GM23248 (cell line): ENCODE data around the gene SLF2. TPM values are rescaled to one million over a fixed set of nuclear protein-coding genes. Genes with fewer than 3 reads are reported as not detected.
A peak's percentile ranks its signal among the peaks of the same experiment; 100 is the strongest.

Experiments
- DNase-seq: peaks from one replicate; pipeline ENCODE4 v3.0.0-alpha.2; 2015
- H2AFZ ChIP-seq: fragments of 200-600 bp; sonication (generic); 2 replicates; pipeline ENCODE4 v1.6.1; 2016; ENCODE audit warnings: antibody characterized with exemption
- H3F3A ChIP-seq: fragments of 200-600 bp; sonication (generic); 2 replicates; pipeline ENCODE4 v1.6.1; 2016; ENCODE audit warnings: mild to moderate bottlenecking, antibody characterized with exemption, mixed run types; ENCODE audit not compliant: insufficient read depth
- H3K27ac ChIP-seq: fragments of 200-600 bp; sonication (generic); 2 replicates; pipeline ENCODE4 v1.5.1; 2016; ENCODE audit warnings: mild to moderate bottlenecking
- H3K27me3 ChIP-seq: fragments of 200-600 bp; sonication (generic); replicated peaks from 2 replicates; pipeline ENCODE4 v1.6.1; 2016; ENCODE audit warnings: mild to moderate bottlenecking; ENCODE audit not compliant: insufficient read depth
- H3K36me3 ChIP-seq: fragments of 200-600 bp; sonication (generic); 2 replicates; pipeline ENCODE4 v1.6.1; 2016; ENCODE audit warnings: low read depth, mild to moderate bottlenecking
- H3K4me1 ChIP-seq: fragments of 200-600 bp; sonication (generic); 2 replicates; pipeline ENCODE4 v1.6.1; 2016; ENCODE audit warnings: mild to moderate bottlenecking; ENCODE audit not compliant: insufficient read depth
- H3K4me2 ChIP-seq: fragments of 200-600 bp; sonication (generic); one replicate; pipeline ENCODE4 v1.6.1; 2016; ENCODE audit warnings: mild to moderate bottlenecking; ENCODE audit not compliant: unreplicated experiment
- H3K4me3 ChIP-seq: fragments of 200-600 bp; sonication (generic); 2 replicates; pipeline ENCODE4 v1.5.1; 2016; ENCODE audit warnings: mild to moderate bottlenecking
- H3K79me2 ChIP-seq: fragments of 200-600 bp; sonication (generic); 2 replicates; pipeline ENCODE4 v1.6.1; 2016; ENCODE audit warnings: mild to moderate bottlenecking; ENCODE audit not compliant: insufficient read depth
- H3K9ac ChIP-seq: fragments of 200-600 bp; sonication (generic); 2 replicates; pipeline ENCODE4 v1.6.1; 2016; ENCODE audit warnings: mild to moderate bottlenecking
- H3K9me2 ChIP-seq: fragments of 200-600 bp; sonication (generic); 2 replicates; pipeline ENCODE4 v1.6.1; 2016; ENCODE audit warnings: mixed run types, mild to moderate bottlenecking, moderate library complexity; ENCODE audit not compliant: insufficient read depth
- H3K9me3 ChIP-seq: fragments of 200-600 bp; sonication (generic); one replicate; pipeline ENCODE4 v1.6.1; 2017; ENCODE audit warnings: low read depth
- H4K20me1 ChIP-seq: fragments of 200-600 bp; sonication (generic); 2 replicates; pipeline ENCODE4 v1.6.0; 2016; ENCODE audit not compliant: insufficient read depth
- EZH2 ChIP-seq: fragments of 200-600 bp; sonication (generic); IDR thresholded peaks from 2 replicates; pipeline ENCODE4 v1.6.1; 2018; ENCODE audit warnings: antibody characterized with exemption, mild to moderate bottlenecking; ENCODE audit not compliant: insufficient read depth, poor library complexity, severe bottlenecking
- EZH2phosphoT487 ChIP-seq: fragments of 200-600 bp; sonication (generic); IDR thresholded peaks from 2 replicates; pipeline ENCODE4 v1.6.1; 2018; ENCODE audit warnings: antibody characterized with exemption, moderate library complexity, mild to moderate bottlenecking, low read depth; ENCODE audit not compliant: insufficient read depth
- WGBS, 2 experiments: methylation state at CpG; one replicate each; pipeline ENCODE4 v1.1.6; 2015 to 2017; ENCODE audit warnings: low lambda C conversion rate in 2 of 2, low coverage in 1 of 2; ENCODE audit errors: missing lambda C conversion rate in 2 of 2; 5-methylcytosine and 5-hydroxymethylcytosine counted together
- in situ Hi-C: fragments of 300-500 bp; cut with MboI; formaldehyde crosslinking; loops from 2 replicates; pipeline ENCODE4 v1.15.0; 2020
- polyA plus RNA-seq: library from polyadenylated mRNA; unstranded; fragments of >200 nt; fragmentation: Nextera tagmentation; extraction: Ambion mirVana; gene quantifications from 2 replicates; pipeline ENCODE4 v1.2.1, GENCODE V29; 2016
- total RNA-seq: library from RNA; depleted of rRNA; stranded (reverse); fragments of >200 nt; shearing (Covaris generic); gene quantifications from 2 replicates; pipeline ENCODE4 v1.2.3, GENCODE V29; 2014

SLF2 gene
- total and polyA plus RNA-seq, 2 experiments from 2014 or later, result 12.5 to 15.6 TPM

- Histone ChIP-seq H3K79me2 (no peaks in the 10 kb centered on the region), H4K20me1 (no peaks in the 10 kb centered on the region), H3K9me2 (no peaks in the 10 kb centered on the region), H3K4me1 (peaks cover 11% of the 10 kb centered on the region; the same call in 1 of the 2 replicates), H3K9ac (no peak overlapping the region), H3K27me3 (peaks cover 6% of the 10 kb centered on the region), H3K9me3 (no peaks in the 10 kb centered on the region), H3K27ac (no peak overlapping the region), H3K4me3 (no peak overlapping the region), H2AFZ (no peak overlapping the region), H3F3A (peaks cover 6% of the 10 kb centered on the region; the same call in 1 of the 2 replicates), H3K36me3 (no peaks in the 10 kb centered on the region), H3K4me2 (peak overlapping the region; percentile 9)
- in situ Hi-C loops, result loop anchor here (10.0 kb wide), 1 partner anchor 317 kb away; no protein-coding TSS in a partner anchor
- no peak for TF ChIP-seq EZH2
- no peak for TF ChIP-seq EZH2phosphoT487
- DNase-seq, result peak; percentile 55
- 57 to 59% methylated on average over 11 of the region's 11 CpGs for WGBS, 2 experiments
These were observed 40.5 kb upstream of the SLF2 start for GRCh38 chr10:100872034-100872791.

- no peaks in the 10 kb centered on the region for H4K20me1 ChIP-seq
- H3K36me3 ChIP-seq, result no peaks in the 10 kb centered on the region
- in situ Hi-C loops, result loop anchor here (10.0 kb wide), 1 partner anchor 318 kb away; no protein-coding TSS in a partner anchor
- H3K4me3 ChIP-seq, result no peak overlapping the region
- TF ChIP-seq EZH2phosphoT487 (no peak), EZH2 (no peak)
- peaks cover 6% of the 10 kb centered on the region; the same call in 1 of the 2 replicates for H3F3A ChIP-seq
- no peak overlapping the region for H2AFZ ChIP-seq
- no peaks in the 10 kb centered on the region for H3K27me3 ChIP-seq
- H3K4me2 ChIP-seq, result no peak overlapping the region
- DNase-seq, result no peak
- no peaks in the 10 kb centered on the region for H3K9me3 ChIP-seq
- H3K9me2 ChIP-seq, result no peaks in the 10 kb centered on the region
- WGBS, 2 experiments, result 73 to 86% methylated on average over 6 to 7 of the region's 7 CpGs
- H3K79me2 ChIP-seq, result no peaks in the 10 kb centered on the region
- H3K27ac ChIP-seq, result no peak overlapping the region
- H3K4me1 ChIP-seq, result peaks cover 11% of the 10 kb centered on the region; the same call in 1 of the 2 replicates
- no peak overlapping the region for H3K9ac ChIP-seq
These were observed 39.5 kb upstream of the SLF2 start for GRCh38 chr10:100873146-100873826.

- TF ChIP-seq EZH2phosphoT487 (no peak), EZH2 (no peak)
- Histone ChIP-seq H3K9me3 (no peaks in the 10 kb centered on the region), H3K36me3 (no peaks in the 10 kb centered on the region), H3K27ac (no peak overlapping the region), H3K4me2 (no peak overlapping the region), H3K9me2 (no peaks in the 10 kb centered on the region), H3K9ac (no peak overlapping the region), H3K4me3 (no peak overlapping the region), H4K20me1 (no peaks in the 10 kb centered on the region), H3F3A (peaks cover 6% of the 10 kb centered on the region; the same call in 1 of the 2 replicates), H3K79me2 (no peaks in the 10 kb centered on the region), H3K27me3 (no peaks in the 10 kb centered on the region), H3K4me1 (peaks cover 11% of the 10 kb centered on the region; the same call in 1 of the 2 replicates), H2AFZ (no peak overlapping the region)
- WGBS, 2 experiments, result 68 to 73% methylated on average over 13 of the region's 14 CpGs
- no peak for DNase-seq
- in situ Hi-C loops, result loop anchor here (10.0 kb wide), 1 partner anchor 319 kb away; no protein-coding TSS in a partner anchor
These were observed 38.9 kb upstream of the SLF2 start for GRCh38 chr10:100873827-100874326.
